Hematopoietic multipotent progenitor cell treated with erythropoietin and hydrocortisone succinate and interleukin-3 and kit ligand, for 17 days (in vitro differentiated cells): ENCODE results near the gene PGLYRP4.
"Not testable (repeated sequence)": the region's sequence is repeated elsewhere in the genome, so short reads cannot be mapped to it uniquely, and the experiment has no call there.

ENCODE experiments used
- DNase-seq: peaks from one replicate; pipeline ENCODE4 v3.0.0-alpha.2; 2015; ENCODE audit warnings: low spot score

Gene PGLYRP4

GRCh38 chr1:153337980-153338853 is 10.4 kb downstream of the PGLYRP4 start:
- no peak for DNase-seq

- DNase-seq: no peak
Observed at GRCh38 chr1:153336650-153337049, 12.0 kb downstream of the PGLYRP4 start.

- no peak for DNase-seq
Observed at GRCh38 chr1:153333902-153334301, 14.7 kb downstream of the PGLYRP4 start.

GRCh38 chr1:153324912-153325311 is 23.7 kb downstream of the PGLYRP4 start:
- no peak for DNase-seq

- DNase-seq: no peak
Observed at GRCh38 chr1:153322568-153322967, 26.1 kb downstream of the PGLYRP4 start.

- DNase-seq: not testable (repeated sequence)
Observed at GRCh38 chr1:153318145-153318544, 30.5 kb downstream of the PGLYRP4 start.

GRCh38 chr1:153316013-153316412 is 32.6 kb downstream of the PGLYRP4 start:
- DNase-seq: not testable (repeated sequence)

- DNase-seq: not testable (repeated sequence)
Observed at GRCh38 chr1:153314388-153314787, 34.3 kb downstream of the PGLYRP4 start.

- no peak for DNase-seq
Observed at GRCh38 chr1:153313288-153313687, 35.4 kb downstream of the PGLYRP4 start.

GRCh38 chr1:153312570-153313186 is 36.0 kb downstream of the PGLYRP4 start, which contains the start of gene PGLYRP3:
Gene PGLYRP3 (minus strand): TSS chr1:153312952. CDS start chr1:153310665, 2,287 bp downstream.
- no peak for DNase-seq

- DNase-seq: no peak
Observed at GRCh38 chr1:153310526-153310925, 38.1 kb downstream of the PGLYRP4 start.

GRCh38 chr1:153309441-153309840 is 39.2 kb downstream of the PGLYRP4 start:
- no peak for DNase-seq

GRCh38 chr1:153308540-153308939 is 40.1 kb downstream of the PGLYRP4 start:
- DNase-seq: no peak

- DNase-seq: no peak
Observed at GRCh38 chr1:153307221-153307600, 41.4 kb downstream of the PGLYRP4 start.

- DNase-seq: no peak
Observed at GRCh38 chr1:153306303-153307220, 42.1 kb downstream of the PGLYRP4 start.

- DNase-seq: no peak
Observed at GRCh38 chr1:153305682-153306081, 43.0 kb downstream of the PGLYRP4 start.

GRCh38 chr1:153302308-153302707 is 46.3 kb downstream of the PGLYRP4 start:
- DNase-seq: no peak

GRCh38 chr1:153293851-153294250 is 54.8 kb downstream of the PGLYRP4 start:
- no peak for DNase-seq

GRCh38 chr1:153293480-153293775 is 55.2 kb downstream of the PGLYRP4 start:
- DNase-seq: no peak

GRCh38 chr1:153292740-153293479 is 55.7 kb downstream of the PGLYRP4 start:
- no peak for DNase-seq

GRCh38 chr1:153292185-153292584 is 56.5 kb downstream of the PGLYRP4 start:
- DNase-seq: no peak

- no peak for DNase-seq
Observed at GRCh38 chr1:153291514-153291913, 57.1 kb downstream of the PGLYRP4 start.
